Thyroid gland (tissue), 4 donors: ENCODE data around the gene HSPH1.

ENCODE experiments used
- POLR2A ChIP-seq, 2 donors: fragments of 450-650 bp; IDR thresholded peaks; one replicate each; pipeline ENCODE4 v1.6.1; 2017; ENCODE audit warnings: antibody characterized with exemption in 2 of 2, mild to moderate bottlenecking in 2 of 2, moderate library complexity in 1 of 2
- TF ChIP-seq, protein P1 (sequence below), 6 experiments: fragments of 200-600 bp in 3 of 6; fragments of 450-650 bp in 3 of 6; sonication (generic) in 3 of 6; IDR thresholded peaks; one replicate each; pipeline ENCODE4 v1.5.1; 2016 to 2019; ENCODE audit warnings: antibody characterized with exemption in 6 of 6, mild to moderate bottlenecking in 2 of 6, inconsistent platforms in 1 of 6, moderate library complexity in 1 of 6

DNA sequence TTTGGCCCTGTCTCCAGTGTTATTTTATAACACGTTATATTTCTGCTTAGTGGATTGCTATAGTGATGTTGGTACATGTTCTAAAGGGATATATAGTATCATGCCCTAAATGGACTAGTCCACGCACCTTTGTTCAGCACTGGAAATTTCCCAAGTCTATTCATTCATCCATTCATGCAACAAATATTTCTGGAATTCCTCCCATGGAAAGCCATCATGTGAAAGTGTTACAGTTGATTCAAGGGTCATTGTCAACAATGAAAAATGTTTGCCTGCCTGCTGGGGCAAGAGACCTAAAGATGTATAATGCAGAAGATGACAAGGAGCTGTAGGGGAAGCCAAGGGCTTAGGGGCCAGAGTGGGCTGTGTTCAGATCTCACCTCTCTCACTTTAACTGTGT, 10.8 kb upstream of the HSPH1 start:
- TF ChIP-seq, protein P1, sequence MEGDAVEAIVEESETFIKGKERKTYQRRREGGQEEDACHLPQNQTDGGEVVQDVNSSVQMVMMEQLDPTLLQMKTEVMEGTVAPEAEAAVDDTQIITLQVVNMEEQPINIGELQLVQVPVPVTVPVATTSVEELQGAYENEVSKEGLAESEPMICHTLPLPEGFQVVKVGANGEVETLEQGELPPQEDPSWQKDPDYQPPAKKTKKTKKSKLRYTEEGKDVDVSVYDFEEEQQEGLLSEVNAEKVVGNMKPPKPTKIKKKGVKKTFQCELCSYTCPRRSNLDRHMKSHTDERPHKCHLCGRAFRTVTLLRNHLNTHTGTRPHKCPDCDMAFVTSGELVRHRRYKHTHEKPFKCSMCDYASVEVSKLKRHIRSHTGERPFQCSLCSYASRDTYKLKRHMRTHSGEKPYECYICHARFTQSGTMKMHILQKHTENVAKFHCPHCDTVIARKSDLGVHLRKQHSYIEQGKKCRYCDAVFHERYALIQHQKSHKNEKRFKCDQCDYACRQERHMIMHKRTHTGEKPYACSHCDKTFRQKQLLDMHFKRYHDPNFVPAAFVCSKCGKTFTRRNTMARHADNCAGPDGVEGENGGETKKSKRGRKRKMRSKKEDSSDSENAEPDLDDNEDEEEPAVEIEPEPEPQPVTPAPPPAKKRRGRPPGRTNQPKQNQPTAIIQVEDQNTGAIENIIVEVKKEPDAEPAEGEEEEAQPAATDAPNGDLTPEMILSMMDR (IDR thresholded peaks at IDR 0.05) = no peak
- TF ChIP-seq POLR2A (IDR thresholded peaks at IDR 0.05) = no peak
